Mucosa of stomach (tissue), 1 donor: ENCODE data around the gene PARVA.

Source experiments
- H3K27me3 ChIP-seq: one replicate; pipeline ENCODE4 v1.7.0; 2013; ENCODE audit warnings: mild to moderate bottlenecking, low read length; ENCODE audit not compliant: control insufficient read depth, insufficient read depth
- H3K36me3 ChIP-seq: one replicate; pipeline ENCODE4 v1.7.0; 2013; ENCODE audit warnings: low read length; ENCODE audit not compliant: control insufficient read depth, insufficient read depth
- H3K4me1 ChIP-seq: one replicate; pipeline ENCODE4 v1.7.0; 2013; ENCODE audit warnings: mild to moderate bottlenecking, low read length; ENCODE audit not compliant: control insufficient read depth, insufficient read depth
- H3K4me3 ChIP-seq: one replicate; pipeline ENCODE4 v1.7.0; 2013; ENCODE audit warnings: low read length
- H3K9ac ChIP-seq: one replicate; pipeline ENCODE4 v1.7.0; 2013; ENCODE audit warnings: mild to moderate bottlenecking, low read length, moderate library complexity
- H3K9me3 ChIP-seq: one replicate; pipeline ENCODE4 v1.7.0; 2013; ENCODE audit warnings: mild to moderate bottlenecking, low read length, moderate library complexity; ENCODE audit not compliant: control insufficient read depth
- donor health status: Pancreatic carcinoma.

The PARVA gene

GRCh38 chr11:12544986-12545775 is 167.8 kb downstream of the PARVA start:
- H3K4me3 ChIP-seq: no peak overlapping the region
- no peaks in the 10 kb centered on the region for H3K9me3 ChIP-seq
- no peak overlapping the region for H3K9ac ChIP-seq
- no peaks in the 10 kb centered on the region for H3K36me3 ChIP-seq
- peaks cover 6% of the 10 kb centered on the region for H3K4me1 ChIP-seq
- no peaks in the 10 kb centered on the region for H3K27me3 ChIP-seq

GRCh38 chr11:12546122-12546521 is 168.8 kb downstream of the PARVA start:
- no peaks in the 10 kb centered on the region for H3K36me3 ChIP-seq
- H3K4me3 ChIP-seq: no peak overlapping the region
- no peak overlapping the region for H3K9ac ChIP-seq
- H3K9me3 ChIP-seq: no peaks in the 10 kb centered on the region
- H3K4me1 ChIP-seq: peaks cover 6% of the 10 kb centered on the region
- no peaks in the 10 kb centered on the region for H3K27me3 ChIP-seq

- Histone ChIP-seq H3K36me3 (no peaks in the 10 kb centered on the region), H3K9ac (no peak overlapping the region), H3K4me1 (peaks cover 6% of the 10 kb centered on the region), H3K9me3 (no peaks in the 10 kb centered on the region), H3K4me3 (no peak overlapping the region), H3K27me3 (no peaks in the 10 kb centered on the region)
Measured at GRCh38 chr11:12546660-12547059, 169.3 kb downstream of the PARVA start.

GRCh38 chr11:12547953-12548650 is 170.7 kb downstream of the PARVA start:
- Histone ChIP-seq H3K4me1 (peaks cover 6% of the 10 kb centered on the region), H3K27me3 (no peaks in the 10 kb centered on the region), H3K36me3 (no peaks in the 10 kb centered on the region), H3K4me3 (no peak overlapping the region), H3K9ac (no peak overlapping the region), H3K9me3 (no peaks in the 10 kb centered on the region)

- no peaks in the 10 kb centered on the region for H3K9me3 ChIP-seq
- no peaks in the 10 kb centered on the region for H3K36me3 ChIP-seq
- no peaks in the 10 kb centered on the region for H3K4me1 ChIP-seq
- no peaks in the 10 kb centered on the region for H3K27me3 ChIP-seq
- no peak overlapping the region for H3K4me3 ChIP-seq
- H3K9ac ChIP-seq: no peak overlapping the region
Measured at GRCh38 chr11:12552692-12553091, 175.3 kb downstream of the PARVA start.

GRCh38 chr11:12554122-12554521 is 176.8 kb downstream of the PARVA start:
- Histone ChIP-seq H3K4me1 (no peaks in the 10 kb centered on the region), H3K36me3 (no peaks in the 10 kb centered on the region), H3K9ac (no peak overlapping the region), H3K4me3 (no peak overlapping the region), H3K9me3 (no peaks in the 10 kb centered on the region), H3K27me3 (no peaks in the 10 kb centered on the region)

GRCh38 chr11:12556155-12556554 is 178.8 kb downstream of the PARVA start:
- Histone ChIP-seq H3K4me3 (no peak overlapping the region), H3K9ac (no peak overlapping the region), H3K27me3 (no peaks in the 10 kb centered on the region), H3K36me3 (no peaks in the 10 kb centered on the region), H3K4me1 (no peaks in the 10 kb centered on the region), H3K9me3 (no peaks in the 10 kb centered on the region)

- Histone ChIP-seq H3K4me1 (no peaks in the 10 kb centered on the region), H3K4me3 (no peak overlapping the region), H3K9me3 (no peaks in the 10 kb centered on the region), H3K36me3 (no peaks in the 10 kb centered on the region), H3K9ac (no peak overlapping the region), H3K27me3 (no peaks in the 10 kb centered on the region)
Measured at GRCh38 chr11:12556788-12557384, 179.5 kb downstream of the PARVA start.

GRCh38 chr11:12559011-12559410 is 181.6 kb downstream of the PARVA start:
- Histone ChIP-seq H3K9ac (no peak overlapping the region), H3K36me3 (no peaks in the 10 kb centered on the region), H3K4me1 (no peaks in the 10 kb centered on the region), H3K9me3 (no peaks in the 10 kb centered on the region), H3K4me3 (no peak overlapping the region), H3K27me3 (no peaks in the 10 kb centered on the region)

- H3K36me3 ChIP-seq: no peaks in the 10 kb centered on the region
- H3K4me3 ChIP-seq: no peak overlapping the region
- H3K27me3 ChIP-seq: no peaks in the 10 kb centered on the region
- H3K9me3 ChIP-seq: no peaks in the 10 kb centered on the region
- H3K9ac ChIP-seq: no peak overlapping the region
- H3K4me1 ChIP-seq: no peaks in the 10 kb centered on the region
Measured at GRCh38 chr11:12560362-12560761, 183.0 kb downstream of the PARVA start.

GRCh38 chr11:12560861-12561260 is 183.5 kb downstream of the PARVA start:
- Histone ChIP-seq H3K27me3 (no peaks in the 10 kb centered on the region), H3K9ac (no peak overlapping the region), H3K4me3 (no peak overlapping the region), H3K9me3 (no peaks in the 10 kb centered on the region), H3K4me1 (no peaks in the 10 kb centered on the region), H3K36me3 (no peaks in the 10 kb centered on the region)

- Histone ChIP-seq H3K4me3 (no peak overlapping the region), H3K27me3 (no peaks in the 10 kb centered on the region), H3K36me3 (no peaks in the 10 kb centered on the region), H3K9ac (no peak overlapping the region), H3K9me3 (no peaks in the 10 kb centered on the region), H3K4me1 (no peaks in the 10 kb centered on the region)
Measured at GRCh38 chr11:12564012-12564411, 186.6 kb downstream of the PARVA start.
